GM19025 (cell line): ENCODE data around the gene EFCC1.
"Not testable (repeated sequence)": the region's sequence is repeated elsewhere in the genome, so short reads cannot be mapped to it uniquely, and the experiment has no call there.

Experiments used
- ATAC-seq: cut with Tn5 transposase; IDR thresholded peaks from one replicate; pipeline ENCODE4 v1.9.1; 2021; ENCODE audit warnings: mild to moderate bottlenecking, low read depth, moderate library complexity; ENCODE audit not compliant: unreplicated experiment

Gene EFCC1

GRCh38 chr3:129068291-129068886 is 67.3 kb downstream of the EFCC1 start:
- no peak for ATAC-seq

- not testable (repeated sequence) for ATAC-seq
Observed at GRCh38 chr3:129069313-129070085, 68.4 kb downstream of the EFCC1 start.

- no peak for ATAC-seq
Observed at GRCh38 chr3:129070086-129070885, 69.2 kb downstream of the EFCC1 start.

- no peak for ATAC-seq
Observed at GRCh38 chr3:129077222-129077621, 76.1 kb downstream of the EFCC1 start.

GRCh38 chr3:129078510-129078909 is 77.4 kb downstream of the EFCC1 start:
- ATAC-seq = no peak

GRCh38 chr3:129081503-129081902 is 80.4 kb downstream of the EFCC1 start:
- no peak for ATAC-seq

- ATAC-seq = no peak
Observed at GRCh38 chr3:129082026-129082425, 80.9 kb downstream of the EFCC1 start.

GRCh38 chr3:129084501-129084900 is 83.4 kb downstream of the EFCC1 start:
- ATAC-seq = no peak

- no peak for ATAC-seq
Observed at GRCh38 chr3:129085165-129085715, 84.1 kb downstream of the EFCC1 start.

- ATAC-seq = no peak
Observed at GRCh38 chr3:129085818-129086217, 84.7 kb downstream of the EFCC1 start.

GRCh38 chr3:129087138-129087702 is 86.1 kb downstream of the EFCC1 start:
- no peak for ATAC-seq

GRCh38 chr3:129087904-129088303 is 86.8 kb downstream of the EFCC1 start:
- ATAC-seq = not testable (repeated sequence)

GRCh38 chr3:129088312-129088711 is 87.2 kb downstream of the EFCC1 start:
- not testable (repeated sequence) for ATAC-seq
